ENCODE results near the gene LRRIQ1.

The LRRIQ1 gene

GRCh38 chr12:85279449-85280164 lies 243.5 kb downstream of the LRRIQ1 start:
- DNase-seq (ENCODE audit: low read depth in 1 of 2, low spot score in 1 of 2), result no peak

DNA sequence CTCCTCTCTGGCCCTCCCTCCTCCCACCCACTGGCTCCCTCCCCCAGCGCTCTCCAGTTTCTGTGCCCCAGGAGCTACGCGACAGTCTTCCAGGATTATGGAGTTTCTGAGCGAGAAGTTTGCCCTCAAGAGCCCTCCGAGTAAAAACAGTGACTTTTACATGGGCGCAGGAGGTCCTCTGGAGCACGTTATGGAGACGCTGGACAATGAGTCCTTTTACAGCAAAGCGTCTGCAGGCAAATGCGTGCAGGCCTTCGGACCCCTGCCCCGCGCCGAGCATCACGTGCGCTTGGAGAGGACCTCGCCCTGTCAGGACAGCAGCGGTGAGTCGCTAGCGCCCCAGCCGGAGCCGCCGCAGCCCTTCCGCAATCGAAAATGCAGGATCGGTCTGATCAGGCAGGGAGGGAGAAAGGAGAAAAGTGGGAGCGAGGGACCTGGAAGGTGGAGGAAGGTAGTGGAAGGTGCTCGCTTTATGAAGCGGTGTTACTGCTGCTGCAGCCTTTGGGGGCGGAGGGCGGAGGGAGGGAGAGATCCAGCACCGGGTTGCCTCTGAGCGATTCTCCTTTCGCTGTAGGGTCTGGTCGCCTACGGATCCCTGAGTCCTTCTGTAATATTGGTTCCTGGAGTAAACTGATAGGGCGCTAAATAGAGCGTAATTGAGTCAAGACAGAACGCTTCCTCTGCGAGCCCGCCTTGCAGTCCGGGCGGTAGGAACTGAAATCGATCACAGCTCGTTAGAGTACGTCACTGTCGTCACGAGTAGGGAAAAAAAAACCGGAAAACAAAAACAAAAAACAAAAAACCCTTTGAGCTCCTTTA lies 244.2 kb downstream of the LRRIQ1 start, which contains the start of gene ALX1:
Gene ALX1, plus strand, starts transcription at position 56 of the 819 bp plus-strand sequence. Its CDS starts 42 bp downstream, at position 98.
- DNase-seq (ENCODE audit: low read depth in 1 of 2, low spot score in 1 of 2), result no peak

- DNase-seq (ENCODE audit: low read depth in 1 of 2, low spot score in 1 of 2), result no peak
Measured at GRCh38 chr12:85280984-85281630, 245.0 kb downstream of the LRRIQ1 start.

DNA sequence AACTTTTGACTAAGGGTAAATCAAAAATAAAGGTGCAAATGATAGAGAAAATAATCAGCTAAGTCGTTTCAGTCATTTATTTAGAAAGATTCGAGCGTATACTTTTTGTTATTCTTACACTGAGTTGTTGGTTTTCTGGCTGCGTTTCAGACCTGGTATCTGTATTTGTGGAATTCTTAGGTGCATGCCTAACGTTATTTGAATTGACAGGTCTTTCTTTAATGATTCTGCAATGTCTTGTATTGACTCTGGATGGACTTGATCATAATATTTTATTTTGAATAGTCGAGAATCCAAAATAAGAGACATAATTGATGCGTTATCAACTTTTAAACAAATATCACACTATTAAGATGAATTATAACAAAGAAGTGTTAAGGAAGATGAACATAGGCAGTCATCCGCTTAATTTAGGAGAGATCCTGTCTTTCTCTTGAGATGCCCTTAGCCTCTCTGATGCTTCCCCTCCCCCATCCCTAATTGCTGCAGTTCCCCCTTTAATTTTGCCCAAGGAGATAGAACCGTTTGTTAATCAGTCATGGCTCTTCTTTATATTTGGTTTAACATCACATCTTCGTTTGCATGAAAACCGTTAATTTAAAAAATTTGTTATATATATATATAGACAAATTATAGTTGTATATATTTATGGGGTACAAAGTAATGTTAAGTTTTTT lies 245.6 kb downstream of the LRRIQ1 start:
- no peak for DNase-seq (ENCODE audit: low read depth in 1 of 2, low spot score in 1 of 2)

GRCh38 chr12:85283560-85283959 lies 247.4 kb downstream of the LRRIQ1 start:
- DNase-seq (ENCODE audit: low read depth in 1 of 2, low spot score in 1 of 2), result no peak

All from stimulated activated CD4-positive, alpha-beta T cell treated with anti-CD3 and anti-CD28 coated beads, Interleukin-15, amount 100 ng/mL, for 1 hour (primary cell).